ENCODE results near the gene SPINK1. TPM values are rescaled to one million over a fixed set of nuclear protein-coding genes. Genes with fewer than 3 reads are reported as not detected.

Gene SPINK1
- total RNA-seq, 2 donors from 2014 or later = not detected

DNA sequence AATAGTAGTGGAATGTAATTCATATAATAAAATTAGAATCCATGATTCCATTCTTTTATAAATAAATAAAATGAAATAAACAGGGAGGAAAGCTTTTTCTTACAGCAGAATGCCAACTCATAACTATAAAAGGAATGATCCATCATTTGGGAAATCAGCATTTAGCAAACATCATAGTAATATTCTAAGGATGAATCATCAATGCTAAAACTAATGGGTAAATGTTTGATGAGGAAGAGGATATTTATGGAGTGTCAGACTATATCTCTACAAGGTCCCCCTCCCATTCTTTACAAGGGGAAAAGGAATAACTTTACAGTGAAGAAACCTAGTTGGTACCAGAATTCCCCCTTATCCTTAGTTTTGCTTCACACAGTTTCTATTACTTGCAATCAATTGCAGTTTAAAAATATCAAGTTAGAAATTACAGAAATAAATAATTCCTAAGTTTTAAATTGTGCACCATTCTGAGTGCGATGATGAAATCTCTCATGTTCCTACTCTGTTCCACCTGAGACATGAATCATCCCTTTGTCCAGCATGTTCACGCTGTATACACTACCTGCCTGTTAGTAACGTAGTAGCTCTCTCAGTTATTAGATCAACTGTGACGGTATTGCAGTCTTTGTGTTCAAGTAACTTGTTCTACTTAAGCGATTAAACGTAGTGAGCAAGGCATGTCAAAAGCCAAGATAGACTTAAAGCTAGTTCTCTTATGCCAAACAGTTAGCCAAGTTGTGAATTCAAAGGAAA lies 34.7 kb downstream of the SPINK1 start:
- no peaks in the 10 kb centered on the region for H3K27me3 ChIP-seq
- DNase-seq (ENCODE audit: low spot score) = no peak

DNA sequence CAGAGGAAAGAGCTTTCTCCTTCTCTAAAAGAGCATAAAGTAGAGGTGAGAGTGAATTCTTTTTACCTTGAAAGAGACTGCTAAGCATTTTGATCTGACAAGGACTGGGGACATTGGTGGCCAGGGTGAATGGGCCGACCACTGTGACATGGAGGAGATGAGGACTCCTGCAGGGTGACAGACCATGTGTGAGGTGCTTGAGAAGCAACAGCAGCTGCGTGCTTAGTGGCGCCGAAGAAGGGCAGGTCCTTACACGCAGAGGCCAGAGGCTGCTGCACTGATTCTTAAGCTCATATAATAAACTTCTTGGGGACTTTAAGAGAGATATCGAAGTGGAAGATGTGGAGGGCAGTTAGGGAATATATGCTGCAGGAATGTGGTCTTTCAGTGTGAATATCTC lies 40.3 kb downstream of the SPINK1 start:
- Histone ChIP-seq H3K36me3 (no peaks in the 10 kb centered on the region), H3K4me1 (no peaks in the 10 kb centered on the region), H3K27ac (no peak overlapping the region), H3K27me3 (no peaks in the 10 kb centered on the region), H3K4me3 (no peak overlapping the region), H3K9me3 (no peaks in the 10 kb centered on the region)
- no peak for DNase-seq (ENCODE audit: low spot score)
- TF ChIP-seq, protein P1, sequence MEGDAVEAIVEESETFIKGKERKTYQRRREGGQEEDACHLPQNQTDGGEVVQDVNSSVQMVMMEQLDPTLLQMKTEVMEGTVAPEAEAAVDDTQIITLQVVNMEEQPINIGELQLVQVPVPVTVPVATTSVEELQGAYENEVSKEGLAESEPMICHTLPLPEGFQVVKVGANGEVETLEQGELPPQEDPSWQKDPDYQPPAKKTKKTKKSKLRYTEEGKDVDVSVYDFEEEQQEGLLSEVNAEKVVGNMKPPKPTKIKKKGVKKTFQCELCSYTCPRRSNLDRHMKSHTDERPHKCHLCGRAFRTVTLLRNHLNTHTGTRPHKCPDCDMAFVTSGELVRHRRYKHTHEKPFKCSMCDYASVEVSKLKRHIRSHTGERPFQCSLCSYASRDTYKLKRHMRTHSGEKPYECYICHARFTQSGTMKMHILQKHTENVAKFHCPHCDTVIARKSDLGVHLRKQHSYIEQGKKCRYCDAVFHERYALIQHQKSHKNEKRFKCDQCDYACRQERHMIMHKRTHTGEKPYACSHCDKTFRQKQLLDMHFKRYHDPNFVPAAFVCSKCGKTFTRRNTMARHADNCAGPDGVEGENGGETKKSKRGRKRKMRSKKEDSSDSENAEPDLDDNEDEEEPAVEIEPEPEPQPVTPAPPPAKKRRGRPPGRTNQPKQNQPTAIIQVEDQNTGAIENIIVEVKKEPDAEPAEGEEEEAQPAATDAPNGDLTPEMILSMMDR (IDR thresholded peaks at IDR 0.05) = no peak

More for the DNA sequence above, 34.7 kb downstream of the SPINK1 start:
- TF ChIP-seq, protein P1 (IDR thresholded peaks at IDR 0.05) = no peak
- H3K4me3 ChIP-seq = no peak overlapping the region
- H3K27ac ChIP-seq = no peak overlapping the region
- no peaks in the 10 kb centered on the region for H3K9me3 ChIP-seq
- no peaks in the 10 kb centered on the region for H3K4me1 ChIP-seq
- H3K36me3 ChIP-seq = no peaks in the 10 kb centered on the region

DNA sequence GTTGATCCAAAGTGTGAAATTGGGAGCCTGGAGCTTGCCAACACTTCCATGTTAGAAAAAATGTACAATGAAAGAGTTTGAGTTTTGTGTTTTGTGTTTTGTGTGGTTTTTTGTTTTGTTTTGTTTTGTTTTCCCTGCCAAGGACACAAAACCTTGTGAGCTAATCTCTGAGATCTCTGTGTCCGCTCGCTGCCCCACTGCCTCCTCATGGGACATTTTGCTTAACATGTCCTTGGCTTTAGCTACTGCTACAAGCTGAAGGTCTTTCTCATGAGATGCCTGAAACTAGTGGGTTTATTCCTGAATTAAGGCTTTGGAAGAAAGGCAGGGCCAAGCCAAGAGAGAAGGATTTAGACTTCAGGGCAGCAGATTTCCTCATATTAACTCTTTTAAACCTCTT lies 41.7 kb downstream of the SPINK1 start:
- TF ChIP-seq, protein P1 (IDR thresholded peaks at IDR 0.05) = no peak
- H3K9me3 ChIP-seq = no peaks in the 10 kb centered on the region
- no peaks in the 10 kb centered on the region for H3K36me3 ChIP-seq
- H3K4me1 ChIP-seq = no peaks in the 10 kb centered on the region
- no peak for DNase-seq (ENCODE audit: low spot score)
- H3K27ac ChIP-seq = no peak overlapping the region
- H3K27me3 ChIP-seq = no peaks in the 10 kb centered on the region
- no peak overlapping the region for H3K4me3 ChIP-seq

DNA sequence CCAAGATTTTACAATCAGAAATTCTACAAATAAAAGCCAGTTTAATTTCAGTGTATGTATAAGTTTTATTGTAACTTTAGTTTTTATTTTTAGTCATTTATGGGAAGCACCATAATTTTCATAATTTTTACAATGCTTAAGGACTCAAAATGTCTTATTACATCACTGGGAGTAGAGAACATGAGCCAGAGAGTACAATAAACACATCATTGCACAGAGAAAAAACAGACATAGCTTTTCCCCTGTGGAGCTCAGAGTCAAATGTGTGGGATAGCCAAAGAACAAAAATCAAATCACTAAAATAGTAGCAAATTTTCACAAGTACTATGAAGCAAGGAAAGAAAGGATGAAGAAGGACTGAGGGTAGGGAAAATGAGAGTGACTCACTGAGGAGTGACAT lies 43.4 kb downstream of the SPINK1 start:
- no peak for DNase-seq (ENCODE audit: low spot score)
- H3K36me3 ChIP-seq = no peaks in the 10 kb centered on the region
- TF ChIP-seq, protein P1 (IDR thresholded peaks at IDR 0.05) = no peak
- no peaks in the 10 kb centered on the region for H3K4me1 ChIP-seq
- no peak overlapping the region for H3K27ac ChIP-seq
- H3K27me3 ChIP-seq = no peaks in the 10 kb centered on the region
- H3K4me3 ChIP-seq = no peak overlapping the region
- H3K9me3 ChIP-seq = no peaks in the 10 kb centered on the region

DNA sequence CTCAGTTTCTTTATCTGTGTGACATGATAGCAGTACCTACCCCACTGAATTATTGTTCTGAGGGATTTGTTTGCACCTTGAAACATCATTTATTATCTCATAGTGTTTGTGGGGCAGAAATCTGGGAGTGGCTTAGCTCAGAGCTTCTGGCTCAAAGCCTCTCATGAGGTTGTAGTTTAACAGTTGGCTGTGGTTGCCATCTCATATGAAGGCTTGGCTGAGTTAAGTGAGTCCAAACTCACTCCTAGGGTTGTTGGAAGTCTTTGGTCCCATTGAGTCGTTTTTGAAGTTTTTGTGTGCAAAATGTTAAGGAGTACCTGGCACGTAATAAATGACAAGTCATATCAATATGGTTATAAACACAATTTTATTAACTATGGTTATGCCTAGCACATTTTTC lies 45.3 kb downstream of the SPINK1 start:
- H3K9me3 ChIP-seq = no peaks in the 10 kb centered on the region
- no peak overlapping the region for H3K27ac ChIP-seq
- H3K4me3 ChIP-seq = no peak overlapping the region
- TF ChIP-seq, protein P1 (IDR thresholded peaks at IDR 0.05) = no peak
- H3K36me3 ChIP-seq = no peaks in the 10 kb centered on the region
- DNase-seq (ENCODE audit: low spot score) = no peak
- H3K27me3 ChIP-seq = no peaks in the 10 kb centered on the region
- no peaks in the 10 kb centered on the region for H3K4me1 ChIP-seq

All from right atrium auricular region (tissue), 2 donors.